ENCODE data around the gene NEDD4L. TPM values are rescaled to one million over a fixed set of nuclear protein-coding genes. Genes with fewer than 3 reads are reported as not detected.
"Not testable (repeated sequence)": the region's sequence is repeated elsewhere in the genome, so short reads cannot be mapped to it uniquely, and the experiment has no call there.

Gene NEDD4L
- 31.7 and 36.0 TPM in 2 replicates for total RNA-seq (2014; rRNA removed; shearing (Covaris generic))

DNA sequence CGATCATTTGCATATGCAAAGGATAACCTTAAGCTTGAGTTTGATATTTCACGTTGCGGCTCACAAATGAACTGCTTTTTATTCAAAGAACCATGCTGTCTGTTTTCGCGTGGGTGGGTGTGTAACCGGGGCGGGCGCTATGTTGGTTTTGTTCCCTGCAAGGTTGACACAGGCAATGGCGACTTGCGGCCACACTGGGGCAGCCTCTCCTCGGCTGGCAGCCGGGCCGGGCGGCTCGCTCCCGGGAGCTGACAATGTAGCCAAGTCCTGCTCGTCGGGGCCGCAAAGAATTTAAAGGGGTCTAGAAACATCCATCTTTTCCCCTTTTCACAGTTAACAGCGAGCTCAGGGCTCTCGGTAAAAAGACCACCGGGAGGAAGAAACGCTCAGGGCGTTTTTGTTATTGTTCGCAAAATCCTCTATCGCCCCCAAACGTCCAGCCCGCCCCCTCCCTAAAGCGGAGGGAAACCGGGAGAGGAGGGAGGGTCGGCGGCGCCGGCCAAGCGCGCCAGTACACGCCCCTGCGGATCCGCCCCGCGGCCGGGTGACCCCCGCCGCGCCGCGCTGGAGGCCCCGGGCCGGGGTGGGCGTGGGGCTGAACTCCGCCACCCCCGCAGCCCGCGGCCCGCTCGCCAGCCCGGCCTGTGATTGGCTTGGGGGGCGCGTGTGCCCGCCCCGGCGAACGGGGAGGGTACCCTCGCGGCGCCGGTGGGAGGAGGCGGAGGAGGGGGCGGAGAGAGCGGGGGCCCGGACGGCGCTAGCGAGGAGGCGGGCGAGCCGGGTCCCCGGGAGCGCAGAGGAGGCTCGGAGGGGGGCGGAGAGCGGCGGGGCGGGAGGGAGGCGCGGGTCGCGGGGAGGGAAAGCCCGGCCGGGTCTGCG is at the start of gene NEDD4L:
Gene NEDD4L, plus strand, starts transcription at position 736 of the 879 bp plus-strand sequence. CDS start 435 bp downstream, outside the sequence.
- H3K27ac ChIP-seq = peak within 1 kb of the TSS; percentile 9; the same call in 1 of the 2 replicates
- H3K27me3 ChIP-seq (replicated peaks) = no peaks in the 10 kb centered on the region

DNA sequence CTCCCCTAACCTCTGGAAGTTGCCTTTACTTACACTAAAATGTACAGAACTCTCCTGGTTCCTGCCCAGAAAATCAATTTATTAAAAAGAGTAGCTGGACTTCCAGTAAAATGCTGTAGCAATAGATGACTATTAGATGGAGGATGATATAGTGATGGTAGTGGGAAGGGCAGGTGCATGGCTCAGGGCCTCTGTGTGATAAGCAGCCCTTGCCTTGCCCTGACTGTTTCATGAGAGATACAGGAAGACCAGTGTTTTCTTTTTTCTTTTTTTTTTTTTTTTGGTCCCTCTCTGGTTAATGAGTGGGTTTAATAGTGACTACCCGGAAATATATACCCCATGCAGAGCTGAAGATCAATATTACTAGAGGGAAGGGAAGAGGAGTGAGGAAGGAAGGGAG is 48.7 kb upstream of the NEDD4L start:
- no peaks in the 10 kb centered on the region for H3K36me3 ChIP-seq
- no peaks in the 10 kb centered on the region for H3K27me3 ChIP-seq (replicated peaks)
- no peaks in the 10 kb centered on the region for H3K4me1 ChIP-seq (replicated peaks)
- H3K4me3 ChIP-seq = no peak overlapping the region
- H3K27ac ChIP-seq = no peak overlapping the region
- DNase-seq (ENCODE audit: low read depth in 1 of 2, low spot score in 2 of 2) = no peak
- H3K9me3 ChIP-seq (replicated peaks) = no peaks in the 10 kb centered on the region

More for the DNA sequence above, at the start of gene NEDD4L:
- Histone ChIP-seq H3K9me3 (replicated peaks) (0 out of 2 replicates have a peak, but pooled peaks cover 3% of the 10 kb centered on the region), H3K4me1 (replicated peaks) (peaks cover 37% of the 10 kb centered on the region), H3K4me3 (peak within 1 kb of the TSS; percentile 94), H3K36me3 (peaks cover 8% of the 10 kb centered on the region)
- peak; percentile 82 to 87 for DNase-seq (ENCODE audit: low read depth in 1 of 2, low spot score in 2 of 2)

DNA sequence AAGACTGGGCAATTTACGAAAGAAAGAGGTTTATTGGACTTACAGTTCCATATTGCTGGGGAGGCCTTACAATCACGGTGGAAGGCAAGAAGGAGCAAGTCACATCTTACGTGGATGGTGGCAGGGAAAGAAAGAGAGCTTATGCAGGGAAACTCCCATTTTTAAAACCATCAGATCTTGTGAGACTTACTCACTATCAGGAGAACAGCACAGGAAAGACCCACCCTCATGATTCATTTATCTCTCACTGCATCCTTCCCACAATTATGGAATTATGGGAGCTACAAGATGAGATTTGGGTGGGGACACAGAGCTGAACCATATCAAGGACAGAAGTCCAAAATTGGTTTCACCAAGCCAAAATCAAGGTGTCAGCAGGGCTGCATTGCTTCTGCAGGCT is 47.1 kb upstream of the NEDD4L start:
- H3K9me3 ChIP-seq (replicated peaks) = not testable (repeated sequence)

DNA sequence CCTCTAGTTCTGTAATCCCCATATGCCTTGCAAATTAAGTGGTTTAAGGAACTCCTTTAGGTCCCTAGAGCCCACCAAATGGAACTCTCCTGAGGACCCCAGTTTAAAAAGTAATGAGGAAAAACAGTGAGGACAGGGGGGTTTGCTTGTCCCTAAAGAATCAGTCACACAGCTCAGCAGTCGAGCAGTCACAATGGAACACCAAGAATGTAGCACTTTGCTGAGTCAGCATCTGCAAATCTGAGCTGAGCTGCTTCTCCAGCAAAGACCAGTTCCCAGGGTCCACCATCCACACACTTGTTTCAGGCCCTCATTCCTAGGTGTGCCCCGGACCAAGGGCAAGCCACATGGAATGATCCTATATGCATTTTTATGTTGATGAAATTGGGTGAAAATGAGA is 46.2 kb upstream of the NEDD4L start:
- Histone ChIP-seq H3K4me1 (replicated peaks) (no peaks in the 10 kb centered on the region), H3K27ac (no peak overlapping the region), H3K36me3 (no peaks in the 10 kb centered on the region), H3K27me3 (replicated peaks) (no peaks in the 10 kb centered on the region), H3K9me3 (replicated peaks) (no peaks in the 10 kb centered on the region), H3K4me3 (no peak overlapping the region)
- DNase-seq (ENCODE audit: low read depth in 1 of 2, low spot score in 2 of 2) = no peak

More for the DNA sequence above, 47.1 kb upstream of the NEDD4L start:
- DNase-seq (ENCODE audit: low read depth in 1 of 2, low spot score in 2 of 2); H3K36me3 ChIP-seq; H3K27me3 ChIP-seq (replicated peaks); H3K27ac ChIP-seq; H3K4me1 ChIP-seq (replicated peaks); H3K4me3 ChIP-seq: not testable (repeated sequence)

DNA sequence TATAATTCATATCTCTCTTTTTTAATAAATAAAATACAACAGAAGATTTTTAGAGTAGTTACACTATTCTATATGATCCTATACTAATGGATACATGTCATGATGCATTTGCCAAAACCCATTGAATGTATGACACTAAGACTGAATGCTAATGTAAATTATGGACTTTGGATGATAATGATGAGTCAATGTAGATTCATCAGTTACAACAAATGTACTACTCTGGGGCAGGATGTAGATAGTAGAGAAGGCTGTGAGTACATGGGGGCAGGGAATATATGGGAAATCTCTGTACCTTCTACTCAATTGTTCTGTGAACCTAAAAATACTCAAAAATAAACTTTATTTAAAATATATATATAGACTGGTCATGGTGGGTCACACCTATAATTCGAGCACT is 45.6 kb upstream of the NEDD4L start:
- DNase-seq (ENCODE audit: low read depth in 1 of 2, low spot score in 2 of 2) = no peak

DNA sequence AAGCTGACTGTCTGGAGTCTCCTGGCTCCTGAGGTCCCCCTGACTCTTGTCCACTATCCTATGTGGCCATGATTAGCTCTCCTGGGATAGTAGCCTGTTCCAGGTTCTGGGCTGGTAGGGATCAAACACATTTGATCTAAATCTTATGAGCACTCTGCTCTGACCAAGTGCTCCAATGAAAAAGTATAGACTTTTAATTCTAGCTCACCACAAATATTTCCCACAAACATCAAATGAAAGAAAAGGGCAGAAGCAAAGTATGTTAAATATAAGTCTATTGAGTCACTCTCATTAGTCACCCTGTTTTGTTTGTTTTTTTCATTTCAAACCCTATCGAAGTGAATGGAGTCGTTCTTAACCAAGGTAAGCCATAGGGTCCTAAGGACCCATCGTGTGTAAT is 39.7 kb upstream of the NEDD4L start:
- H3K36me3 ChIP-seq = no peaks in the 10 kb centered on the region

More for the DNA sequence above, 45.6 kb upstream of the NEDD4L start:
- Histone ChIP-seq H3K36me3 (no peaks in the 10 kb centered on the region), H3K4me3 (no peak overlapping the region), H3K27me3 (replicated peaks) (no peaks in the 10 kb centered on the region), H3K4me1 (replicated peaks) (peaks cover 3% of the 10 kb centered on the region), H3K27ac (no peak overlapping the region), H3K9me3 (replicated peaks) (no peaks in the 10 kb centered on the region)

DNA sequence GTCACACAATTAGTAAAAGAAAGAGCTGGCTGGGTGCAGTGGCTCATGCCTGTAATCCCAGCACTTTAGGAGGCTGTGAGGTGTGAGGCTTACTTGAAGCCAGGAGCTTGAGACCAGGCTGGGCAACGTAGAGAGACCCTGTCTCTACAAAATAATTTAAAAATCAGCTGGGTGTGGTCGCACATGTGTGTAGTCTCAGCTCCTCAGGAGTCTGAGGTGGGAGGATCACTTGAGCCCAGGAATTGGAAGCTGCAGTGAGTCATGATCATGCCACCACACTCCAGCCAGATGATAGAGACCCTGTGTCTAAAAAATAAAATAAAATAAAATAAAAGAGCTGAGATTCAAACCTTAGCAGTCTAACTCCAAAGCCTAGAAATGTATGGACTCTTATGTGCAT is 39.0 kb upstream of the NEDD4L start:
- no peak overlapping the region for H3K4me3 ChIP-seq
- H3K36me3 ChIP-seq = no peaks in the 10 kb centered on the region
- peak overlapping the region; percentile 76 for H3K27ac ChIP-seq
- peak in 1 of 2 experiments; percentile 55 for DNase-seq (ENCODE audit: low read depth in 1 of 2, low spot score in 2 of 2)
- H3K9me3 ChIP-seq (replicated peaks) = no peaks in the 10 kb centered on the region
- no peaks in the 10 kb centered on the region for H3K27me3 ChIP-seq (replicated peaks)
- peaks cover 30% of the 10 kb centered on the region for H3K4me1 ChIP-seq (replicated peaks)

More for the DNA sequence above, 39.7 kb upstream of the NEDD4L start:
- DNase-seq (ENCODE audit: low read depth in 1 of 2, low spot score in 2 of 2) = peak in 1 of 2 experiments; percentile 85
- Histone ChIP-seq H3K9me3 (replicated peaks) (no peaks in the 10 kb centered on the region), H3K4me3 (no peak overlapping the region), H3K27ac (peak overlapping the region; percentile 76), H3K4me1 (replicated peaks) (peaks cover 30% of the 10 kb centered on the region), H3K27me3 (replicated peaks) (no peaks in the 10 kb centered on the region)

DNA sequence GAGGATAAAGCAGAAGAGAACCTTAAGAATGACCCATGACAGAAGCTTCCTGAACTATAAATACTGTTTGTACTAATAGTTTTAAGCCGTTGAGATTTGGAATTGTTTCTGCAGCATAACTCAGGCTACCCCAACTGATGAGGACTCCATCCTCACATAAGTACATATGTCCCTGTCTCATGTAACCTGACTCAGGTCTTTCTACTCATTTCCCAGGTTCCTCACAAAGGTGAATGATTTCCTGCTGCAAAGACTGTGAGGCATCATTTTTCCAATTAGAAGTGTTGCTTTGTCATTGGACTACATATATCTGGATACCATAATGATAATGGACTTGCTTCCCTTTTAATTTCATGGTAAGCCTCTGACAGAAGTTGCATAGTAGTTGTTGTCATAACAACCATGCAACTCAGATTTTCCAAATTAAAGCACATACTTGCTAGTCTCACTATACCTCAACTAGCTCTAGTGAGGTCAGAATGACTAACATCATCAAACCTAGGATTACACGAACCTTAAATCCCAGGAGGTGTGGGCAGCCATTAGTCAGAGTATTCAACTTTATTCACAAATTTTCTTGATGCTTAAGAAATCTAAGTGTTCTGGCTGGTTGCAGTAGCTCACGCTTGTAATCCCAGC is 38.0 kb upstream of the NEDD4L start:
- no peaks in the 10 kb centered on the region for H3K27me3 ChIP-seq (replicated peaks)
- no peaks in the 10 kb centered on the region for H3K36me3 ChIP-seq
- no peak overlapping the region for H3K27ac ChIP-seq
- peaks cover 30% of the 10 kb centered on the region for H3K4me1 ChIP-seq (replicated peaks)
- DNase-seq (ENCODE audit: low read depth in 1 of 2, low spot score in 2 of 2) = no peak
- H3K9me3 ChIP-seq (replicated peaks) = no peaks in the 10 kb centered on the region
- H3K4me3 ChIP-seq = no peak overlapping the region

DNA sequence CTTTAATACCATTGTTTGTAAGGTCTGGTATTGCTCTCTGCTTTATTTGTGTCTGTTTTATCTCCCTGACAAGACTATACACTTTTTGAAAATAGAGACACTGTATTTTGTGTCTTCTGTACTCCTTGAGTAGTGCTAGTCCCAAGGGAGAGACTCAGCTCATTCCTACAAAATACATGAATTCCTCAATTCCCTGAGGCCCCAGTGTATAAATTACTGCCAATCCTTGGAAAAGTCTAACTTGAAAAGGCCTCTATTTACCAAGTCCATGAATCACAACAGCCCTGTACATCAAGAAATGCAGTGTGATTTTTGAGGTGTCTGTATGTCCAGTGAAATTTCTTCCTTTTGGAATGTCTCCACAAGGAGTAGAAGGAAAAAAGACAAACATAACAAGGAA is 34.9 kb upstream of the NEDD4L start:
- no peak for DNase-seq (ENCODE audit: low read depth in 1 of 2, low spot score in 2 of 2)
- no peaks in the 10 kb centered on the region for H3K36me3 ChIP-seq
- H3K27ac ChIP-seq = no peak overlapping the region
- peaks cover 35% of the 10 kb centered on the region for H3K4me1 ChIP-seq (replicated peaks)
- H3K9me3 ChIP-seq (replicated peaks) = no peaks in the 10 kb centered on the region
- no peaks in the 10 kb centered on the region for H3K27me3 ChIP-seq (replicated peaks)
- no peak overlapping the region for H3K4me3 ChIP-seq

DNA sequence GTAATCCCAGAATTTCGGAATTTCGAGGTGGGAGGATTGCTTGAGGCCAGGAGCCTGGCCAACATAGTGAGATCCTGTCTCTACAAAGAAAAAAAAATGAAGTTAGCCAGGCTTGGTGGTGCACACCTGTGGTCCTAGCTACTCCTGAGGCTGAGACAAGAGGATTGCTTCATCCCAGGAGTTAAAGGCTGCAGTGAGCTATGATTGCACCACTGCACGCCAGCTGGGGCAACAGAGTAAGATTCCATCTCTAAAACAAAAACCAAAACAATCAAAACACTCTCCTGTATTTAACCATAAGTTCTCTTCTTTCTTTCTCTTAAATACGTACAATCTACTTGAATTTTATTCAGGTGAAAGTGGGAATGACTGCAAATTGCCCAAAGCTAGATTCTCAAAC is 33.8 kb upstream of the NEDD4L start:
- DNase-seq (ENCODE audit: low read depth in 1 of 2, low spot score in 2 of 2) = no peak
- Histone ChIP-seq H3K4me3 (no peak overlapping the region), H3K4me1 (replicated peaks) (peaks cover 24% of the 10 kb centered on the region), H3K9me3 (replicated peaks) (no peaks in the 10 kb centered on the region), H3K36me3 (no peaks in the 10 kb centered on the region), H3K27ac (no peak overlapping the region), H3K27me3 (replicated peaks) (no peaks in the 10 kb centered on the region)

DNA sequence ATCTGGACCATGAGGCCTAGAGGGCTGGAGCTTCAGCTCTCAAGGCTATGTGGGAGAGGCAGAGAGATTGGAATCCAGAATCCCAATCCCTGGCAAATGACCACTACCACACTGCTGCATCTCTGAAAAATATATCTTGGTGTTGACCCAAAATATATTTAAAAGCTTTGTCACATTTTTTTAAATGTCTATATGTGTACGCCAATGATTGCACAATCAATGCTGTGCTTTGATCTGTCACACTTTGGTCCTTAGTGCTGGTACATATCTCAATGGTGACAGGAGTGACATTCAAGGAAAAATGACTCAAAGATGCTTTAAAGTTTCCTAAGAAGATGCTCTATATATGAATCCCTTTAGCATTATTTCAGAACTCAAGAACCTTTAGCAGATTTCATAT is 31.7 kb upstream of the NEDD4L start:
- no peaks in the 10 kb centered on the region for H3K27me3 ChIP-seq (replicated peaks)
- no peak overlapping the region for H3K27ac ChIP-seq
- no peaks in the 10 kb centered on the region for H3K9me3 ChIP-seq (replicated peaks)
- DNase-seq (ENCODE audit: low read depth in 1 of 2, low spot score in 2 of 2) = no peak
- H3K4me1 ChIP-seq (replicated peaks) = peaks cover 12% of the 10 kb centered on the region
- H3K36me3 ChIP-seq = no peaks in the 10 kb centered on the region
- no peak overlapping the region for H3K4me3 ChIP-seq

DNA sequence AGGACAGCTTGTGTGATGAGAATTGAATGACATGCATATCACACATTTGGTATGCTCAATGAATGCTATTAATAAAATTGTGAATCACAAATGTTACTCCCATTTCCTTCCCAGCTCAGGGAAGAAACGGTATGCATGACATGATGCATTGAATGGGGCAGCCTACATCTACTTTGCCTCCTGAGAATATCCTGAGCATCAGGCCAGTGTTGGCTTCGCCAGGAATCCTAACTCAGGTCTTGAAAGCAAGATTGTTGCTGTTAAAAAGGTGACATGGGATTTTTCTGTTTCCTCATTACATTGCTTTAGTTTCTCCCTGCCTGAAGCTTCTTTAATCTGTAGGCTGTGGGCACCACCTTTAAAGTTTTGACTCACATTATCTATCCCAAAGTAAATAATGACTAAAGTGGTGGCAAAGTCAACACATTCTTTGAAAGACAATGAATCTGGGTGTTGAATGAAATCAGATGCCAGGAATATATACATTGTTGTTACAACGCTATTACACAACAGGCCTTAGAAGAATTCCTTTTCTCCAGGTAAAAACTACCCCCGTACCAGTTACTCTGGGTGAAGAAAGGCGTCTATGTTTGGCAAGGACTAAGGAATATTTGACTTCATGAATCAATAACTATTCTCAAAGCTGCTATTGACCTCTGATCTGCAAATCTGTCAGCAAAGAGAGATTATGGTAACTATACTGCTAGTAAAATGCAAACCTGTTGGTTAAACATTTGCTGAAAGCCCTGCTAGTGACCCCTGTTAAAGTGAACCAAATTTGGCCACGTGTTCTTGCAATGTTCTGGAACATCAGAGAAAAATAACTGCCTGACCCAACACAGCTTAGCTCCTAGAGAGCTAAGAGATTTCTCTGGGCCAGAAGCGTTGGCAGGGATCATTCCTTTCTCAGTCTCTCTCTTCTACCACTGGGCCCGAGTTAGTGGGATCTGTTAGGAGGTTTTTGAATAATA is 30.5 kb upstream of the NEDD4L start:
- Histone ChIP-seq H3K4me1 (replicated peaks) (peaks cover 12% of the 10 kb centered on the region), H3K4me3 (no peak overlapping the region), H3K36me3 (no peaks in the 10 kb centered on the region), H3K27me3 (replicated peaks) (no peaks in the 10 kb centered on the region), H3K27ac (peak overlapping the region; percentile 10; the same call in 1 of the 2 replicates), H3K9me3 (replicated peaks) (no peaks in the 10 kb centered on the region)
- peak in 1 of 2 experiments; percentile 30 for DNase-seq (ENCODE audit: low read depth in 1 of 2, low spot score in 2 of 2)

DNA sequence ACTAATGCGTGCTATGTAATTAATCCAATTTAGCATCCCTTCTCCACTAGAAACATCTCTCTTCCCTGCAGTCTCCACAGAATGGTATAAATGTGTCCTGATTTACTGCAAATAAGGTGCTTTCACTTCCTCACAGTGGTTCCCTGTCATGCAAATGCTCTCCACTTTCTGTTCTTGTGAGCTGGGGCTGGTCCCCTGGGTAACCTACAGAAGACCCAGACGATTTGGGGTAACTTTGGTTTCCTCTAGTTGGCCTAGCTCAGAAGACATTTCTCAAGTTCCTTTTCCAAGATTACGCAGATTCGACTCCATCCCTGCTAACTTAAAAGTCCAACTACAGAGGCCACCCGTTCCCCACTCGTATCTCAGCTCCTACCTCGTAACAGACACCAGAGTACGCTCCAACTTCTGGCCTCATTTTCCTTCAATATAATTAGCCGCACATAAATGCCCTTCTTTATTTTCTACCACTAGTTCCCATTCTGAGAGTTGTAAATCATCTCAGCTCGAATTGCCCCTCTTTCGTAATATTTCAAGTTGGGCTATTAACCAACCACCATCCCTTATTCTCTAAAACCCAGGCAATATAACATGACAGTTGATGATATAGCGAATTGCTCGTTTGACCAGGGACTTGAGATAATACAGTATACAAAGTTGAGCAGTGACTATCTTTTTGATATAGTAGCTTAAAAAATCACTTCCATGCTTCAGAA is 28.8 kb upstream of the NEDD4L start:
- Histone ChIP-seq H3K27ac (no peak overlapping the region), H3K4me1 (replicated peaks) (peaks cover 12% of the 10 kb centered on the region), H3K4me3 (no peak overlapping the region), H3K27me3 (replicated peaks) (no peaks in the 10 kb centered on the region), H3K9me3 (replicated peaks) (no peaks in the 10 kb centered on the region), H3K36me3 (no peaks in the 10 kb centered on the region)
- DNase-seq (ENCODE audit: low read depth in 1 of 2, low spot score in 2 of 2) = no peak

Data from SJSA1 (cell line).